SK-N-SH treated with all-trans-retinoic acid at 6 μM for 48 hours (cell line): ENCODE results near the gene PCSK2.

Experiments
- ATAC-seq: fragments of 200-7000 bp; cut with Tn5 transposase; 3 replicates; pipeline ENCODE4 v1.9.1; 2020; ENCODE audit warnings: mild to moderate bottlenecking, moderate library complexity
- ARNTL ChIP-seq: fragments of 450-650 bp; formaldehyde crosslinking; IDR thresholded peaks from 2 replicates; pipeline ENCODE4 v1.5.0; 2020; ENCODE audit warnings: low read depth, mild to moderate bottlenecking, moderate library complexity, borderline replicate concordance
- CSDC2 ChIP-seq: fragments of 250-450 bp; sonication (Bioruptor Pico); IDR thresholded peaks from 2 replicates; pipeline ENCODE4 v1.5.0; 2020; ENCODE audit warnings: mild to moderate bottlenecking, moderate library complexity
- ESRRG ChIP-seq: fragments of 250-450 bp; sonication (Bioruptor Pico); IDR thresholded peaks from 2 replicates; pipeline ENCODE4 v1.6.1; 2021; ENCODE audit warnings: mild to moderate bottlenecking
- ISL1 ChIP-seq: fragments of 250-450 bp; sonication (Bioruptor Pico); IDR thresholded peaks from 2 replicates; pipeline ENCODE4 v2.1.2; 2022; ENCODE audit warnings: mild to moderate bottlenecking, moderate library complexity
- OSR1 ChIP-seq: fragments of 250-450 bp; sonication (Bioruptor Pico); IDR thresholded peaks from 2 replicates; pipeline ENCODE4 v1.8.0; 2022; ENCODE audit warnings: moderate library complexity, mild to moderate bottlenecking, inconsistent platforms
- PATZ1 ChIP-seq: fragments of 250-450 bp; sonication (Bioruptor Pico); IDR thresholded peaks from 2 replicates; pipeline ENCODE4 v1.8.0; 2020; ENCODE audit warnings: mild to moderate bottlenecking, moderate library complexity, borderline replicate concordance
- POU6F1 ChIP-seq: fragments of 250-450 bp; sonication (Bioruptor Pico); IDR thresholded peaks from 2 replicates; pipeline ENCODE4 v1.8.0; 2021; ENCODE audit warnings: low read depth, mild to moderate bottlenecking, moderate library complexity, borderline replicate concordance
- PPARA ChIP-seq: fragments of 250-450 bp; sonication (Bioruptor Pico); IDR thresholded peaks from 2 replicates; pipeline ENCODE4 v1.5.0; 2020; ENCODE audit warnings: mild to moderate bottlenecking, borderline replicate concordance
- RARB ChIP-seq: fragments of 250-450 bp; sonication (Bioruptor Pico); IDR thresholded peaks from 2 replicates; pipeline ENCODE4 v1.8.0; 2021; ENCODE audit warnings: mild to moderate bottlenecking, moderate library complexity
- SNAI2 ChIP-seq: fragments of 250-450 bp; sonication (Bioruptor Pico); IDR thresholded peaks from 2 replicates; pipeline ENCODE4 v1.5.0; 2020; ENCODE audit warnings: mild to moderate bottlenecking, moderate library complexity
- TOX ChIP-seq: fragments of 250-450 bp; sonication (Bioruptor Pico); IDR thresholded peaks from 2 replicates; pipeline ENCODE4 v1.8.0; 2021; ENCODE audit warnings: mild to moderate bottlenecking, moderate library complexity, borderline replicate concordance
- ZFP3 ChIP-seq: fragments of 250-450 bp; sonication (Bioruptor Pico); IDR thresholded peaks from 2 replicates; pipeline ENCODE4 v1.5.0; 2020; ENCODE audit warnings: mild to moderate bottlenecking, moderate library complexity
- ZFP30 ChIP-seq: fragments of 450-650 bp; formaldehyde crosslinking; IDR thresholded peaks from 2 replicates; pipeline ENCODE4 v1.5.0; 2022; ENCODE audit warnings: mild to moderate bottlenecking, moderate library complexity
- ZNF565 ChIP-seq: fragments of 450-650 bp; formaldehyde crosslinking; conservative IDR thresholded peaks from 2 replicates; pipeline ENCODE4 v1.5.0; 2020; ENCODE audit warnings: low read depth, mild to moderate bottlenecking, moderate library complexity
- ZNF70 ChIP-seq: fragments of 450-650 bp; formaldehyde crosslinking; IDR thresholded peaks from 2 replicates; pipeline ENCODE4 v1.5.0; 2020; ENCODE audit warnings: mild to moderate bottlenecking, moderate library complexity
- ZNF8 ChIP-seq: fragments of 450-650 bp; formaldehyde crosslinking; IDR thresholded peaks from 2 replicates; pipeline ENCODE4 v1.5.0; 2020; ENCODE audit warnings: mild to moderate bottlenecking, moderate library complexity
- TF ChIP-seq, protein P1 (sequence below): fragments of 250-450 bp; sonication (Bioruptor Pico); IDR thresholded peaks from 2 replicates; pipeline ENCODE4 v1.5.1; 2021; ENCODE audit warnings: mild to moderate bottlenecking, moderate library complexity
- TF ChIP-seq, protein P2 (sequence below): fragments of 250-450 bp; sonication (Bioruptor Pico); IDR thresholded peaks from 2 replicates; pipeline ENCODE4 v1.5.1; 2020; ENCODE audit warnings: low read depth, mild to moderate bottlenecking, moderate library complexity
- TF ChIP-seq, protein P3 (sequence below): fragments of 250-450 bp; sonication (Bioruptor Pico); IDR thresholded peaks from 2 replicates; pipeline ENCODE4 v1.5.0; 2020; ENCODE audit warnings: mild to moderate bottlenecking, moderate library complexity

PCSK2 gene

DNA sequence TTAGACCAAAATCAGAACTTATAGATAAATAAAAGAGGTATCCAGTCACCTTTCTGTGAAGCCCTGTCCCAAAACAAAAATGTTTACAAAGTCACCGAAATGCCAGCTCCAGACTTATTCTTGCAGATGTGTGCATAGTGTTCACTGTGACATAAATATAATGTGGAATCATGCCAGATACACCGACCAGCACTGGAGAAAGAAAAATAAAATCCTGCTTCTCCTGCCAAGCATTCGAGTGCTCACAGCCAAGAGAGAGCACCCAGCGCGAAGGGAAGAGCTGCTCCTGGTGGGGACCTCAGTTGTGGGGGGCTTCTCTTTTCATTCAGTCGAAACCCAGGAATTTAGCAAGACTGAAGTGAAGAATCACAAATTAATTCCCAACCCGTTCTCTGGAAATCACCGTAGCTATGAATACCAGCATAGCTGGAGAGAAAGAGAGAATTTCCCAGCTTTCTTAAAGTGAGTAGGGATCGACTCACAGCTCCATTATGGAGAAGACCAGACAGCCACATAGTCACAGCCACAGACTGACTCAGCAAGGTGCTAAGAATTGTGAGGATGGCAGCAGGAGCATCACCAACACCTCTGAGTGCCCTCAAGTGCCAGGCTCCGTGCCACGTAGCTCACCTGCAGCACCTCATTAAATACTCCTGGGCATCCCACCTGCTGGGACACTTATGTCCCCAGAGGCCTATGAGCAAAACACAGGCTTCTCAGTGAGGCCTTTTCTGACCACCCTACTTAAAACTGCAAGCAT, 271.2 kb downstream of the PCSK2 start (continued):
- TF ChIP-seq PATZ1 (CRISPR knock-in tag): no peak

GRCh38 chr20:17498641-17499040, 271.8 kb downstream of the PCSK2 start:
- TF ChIP-seq POU6F1 (CRISPR knock-in tag): no peak
- TF ChIP-seq, all 23 proteins: peak for 0
- ATAC-seq: no peak

GRCh38 chr20:17499041-17499440, 272.2 kb downstream of the PCSK2 start:
- TF ChIP-seq, protein P1, sequence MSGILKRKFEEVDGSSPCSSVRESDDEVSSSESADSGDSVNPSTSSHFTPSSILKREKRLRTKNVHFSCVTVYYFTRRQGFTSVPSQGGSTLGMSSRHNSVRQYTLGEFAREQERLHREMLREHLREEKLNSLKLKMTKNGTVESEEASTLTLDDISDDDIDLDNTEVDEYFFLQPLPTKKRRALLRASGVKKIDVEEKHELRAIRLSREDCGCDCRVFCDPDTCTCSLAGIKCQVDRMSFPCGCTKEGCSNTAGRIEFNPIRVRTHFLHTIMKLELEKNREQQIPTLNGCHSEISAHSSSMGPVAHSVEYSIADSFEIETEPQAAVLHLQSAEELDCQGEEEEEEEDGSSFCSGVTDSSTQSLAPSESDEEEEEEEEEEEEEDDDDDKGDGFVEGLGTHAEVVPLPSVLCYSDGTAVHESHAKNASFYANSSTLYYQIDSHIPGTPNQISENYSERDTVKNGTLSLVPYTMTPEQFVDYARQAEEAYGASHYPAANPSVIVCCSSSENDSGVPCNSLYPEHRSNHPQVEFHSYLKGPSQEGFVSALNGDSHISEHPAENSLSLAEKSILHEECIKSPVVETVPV (CRISPR knock-in tag): no peak
- TF ChIP-seq ESRRG: no peak
- no peak for TF ChIP-seq SNAI2 (CRISPR knock-in tag)
- no peak for TF ChIP-seq PPARA (CRISPR knock-in tag)
- peak; percentile 45 for ATAC-seq

DNA sequence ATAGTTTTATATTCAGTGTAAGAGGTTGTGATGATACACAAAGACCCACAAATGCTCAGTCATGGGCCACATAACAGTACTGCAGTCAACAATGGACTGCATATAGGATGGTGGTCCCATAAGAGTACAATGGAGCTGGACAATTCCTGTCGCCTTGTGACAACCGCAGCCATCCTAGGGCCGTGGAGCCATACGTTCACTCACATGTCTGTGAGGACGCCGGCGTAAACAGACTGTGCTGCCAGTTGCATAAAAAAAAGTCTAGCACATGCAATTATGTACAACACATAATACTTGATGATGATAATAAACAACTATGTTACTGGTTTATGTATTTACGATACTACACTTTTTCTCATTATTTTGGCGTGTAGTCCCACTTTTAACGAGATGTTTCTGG, 273.4 kb downstream of the PCSK2 start:
- TF ChIP-seq SNAI2 (CRISPR knock-in tag) (no peak), ZNF70 (CRISPR knock-in tag) (no peak), ZFP30 (CRISPR knock-in tag) (no peak), OSR1 (CRISPR knock-in tag) (no peak)
- no peak for ATAC-seq

- TF ChIP-seq, protein P2, sequence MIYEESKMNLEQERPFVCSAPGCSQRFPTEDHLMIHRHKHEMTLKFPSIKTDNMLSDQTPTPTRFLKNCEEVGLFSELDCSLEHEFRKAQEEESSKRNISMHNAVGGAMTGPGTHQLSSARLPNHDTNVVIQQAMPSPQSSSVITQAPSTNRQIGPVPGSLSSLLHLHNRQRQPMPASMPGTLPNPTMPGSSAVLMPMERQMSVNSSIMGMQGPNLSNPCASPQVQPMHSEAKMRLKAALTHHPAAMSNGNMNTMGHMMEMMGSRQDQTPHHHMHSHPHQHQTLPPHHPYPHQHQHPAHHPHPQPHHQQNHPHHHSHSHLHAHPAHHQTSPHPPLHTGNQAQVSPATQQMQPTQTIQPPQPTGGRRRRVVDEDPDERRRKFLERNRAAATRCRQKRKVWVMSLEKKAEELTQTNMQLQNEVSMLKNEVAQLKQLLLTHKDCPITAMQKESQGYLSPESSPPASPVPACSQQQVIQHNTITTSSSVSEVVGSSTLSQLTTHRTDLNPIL: no peak
- TF ChIP-seq ISL1 (CRISPR knock-in tag): no peak
- no peak for TF ChIP-seq POU6F1 (CRISPR knock-in tag)
- TF ChIP-seq ZFP30 (CRISPR knock-in tag): no peak
- no peak for TF ChIP-seq SNAI2 (CRISPR knock-in tag)
- TF ChIP-seq TOX (CRISPR knock-in tag): no peak
- no peak for TF ChIP-seq ZNF70 (CRISPR knock-in tag)
- TF ChIP-seq ZNF8 (CRISPR knock-in tag): no peak
- no peak for TF ChIP-seq CSDC2
- TF ChIP-seq OSR1 (CRISPR knock-in tag): no peak
- no peak for TF ChIP-seq ZFP3 (CRISPR knock-in tag)
- TF ChIP-seq RARB (CRISPR knock-in tag): no peak
- TF ChIP-seq, protein P3, sequence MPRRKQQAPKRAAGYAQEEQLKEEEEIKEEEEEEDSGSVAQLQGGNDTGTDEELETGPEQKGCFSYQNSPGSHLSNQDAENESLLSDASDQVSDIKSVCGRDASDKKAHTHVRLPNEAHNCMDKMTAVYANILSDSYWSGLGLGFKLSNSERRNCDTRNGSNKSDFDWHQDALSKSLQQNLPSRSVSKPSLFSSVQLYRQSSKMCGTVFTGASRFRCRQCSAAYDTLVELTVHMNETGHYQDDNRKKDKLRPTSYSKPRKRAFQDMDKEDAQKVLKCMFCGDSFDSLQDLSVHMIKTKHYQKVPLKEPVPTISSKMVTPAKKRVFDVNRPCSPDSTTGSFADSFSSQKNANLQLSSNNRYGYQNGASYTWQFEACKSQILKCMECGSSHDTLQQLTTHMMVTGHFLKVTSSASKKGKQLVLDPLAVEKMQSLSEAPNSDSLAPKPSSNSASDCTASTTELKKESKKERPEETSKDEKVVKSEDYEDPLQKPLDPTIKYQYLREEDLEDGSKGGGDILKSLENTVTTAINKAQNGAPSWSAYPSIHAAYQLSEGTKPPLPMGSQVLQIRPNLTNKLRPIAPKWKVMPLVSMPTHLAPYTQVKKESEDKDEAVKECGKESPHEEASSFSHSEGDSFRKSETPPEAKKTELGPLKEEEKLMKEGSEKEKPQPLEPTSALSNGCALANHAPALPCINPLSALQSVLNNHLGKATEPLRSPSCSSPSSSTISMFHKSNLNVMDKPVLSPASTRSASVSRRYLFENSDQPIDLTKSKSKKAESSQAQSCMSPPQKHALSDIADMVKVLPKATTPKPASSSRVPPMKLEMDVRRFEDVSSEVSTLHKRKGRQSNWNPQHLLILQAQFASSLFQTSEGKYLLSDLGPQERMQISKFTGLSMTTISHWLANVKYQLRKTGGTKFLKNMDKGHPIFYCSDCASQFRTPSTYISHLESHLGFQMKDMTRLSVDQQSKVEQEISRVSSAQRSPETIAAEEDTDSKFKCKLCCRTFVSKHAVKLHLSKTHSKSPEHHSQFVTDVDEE (CRISPR knock-in tag): no peak
- no peak for TF ChIP-seq ZNF565 (CRISPR knock-in tag)
- no peak for TF ChIP-seq ARNTL
- no peak for ATAC-seq
These were observed 274.0 kb downstream of the PCSK2 start for GRCh38 chr20:17500826-17501225.
